SK-N-DZ (cell line): ENCODE data around the gene TGM5.
A peak's percentile ranks its signal among the peaks of the same experiment; 100 is the strongest.
"Not testable (repeated sequence)": the region's sequence is repeated elsewhere in the genome, so short reads cannot be mapped to it uniquely, and the experiment has no call there.

Experiments used
- DNase-seq: peaks from one replicate; pipeline ENCODE4 v3.0.0-alpha.2; 2015; ENCODE audit warnings: low spot score

The TGM5 gene

DNA sequence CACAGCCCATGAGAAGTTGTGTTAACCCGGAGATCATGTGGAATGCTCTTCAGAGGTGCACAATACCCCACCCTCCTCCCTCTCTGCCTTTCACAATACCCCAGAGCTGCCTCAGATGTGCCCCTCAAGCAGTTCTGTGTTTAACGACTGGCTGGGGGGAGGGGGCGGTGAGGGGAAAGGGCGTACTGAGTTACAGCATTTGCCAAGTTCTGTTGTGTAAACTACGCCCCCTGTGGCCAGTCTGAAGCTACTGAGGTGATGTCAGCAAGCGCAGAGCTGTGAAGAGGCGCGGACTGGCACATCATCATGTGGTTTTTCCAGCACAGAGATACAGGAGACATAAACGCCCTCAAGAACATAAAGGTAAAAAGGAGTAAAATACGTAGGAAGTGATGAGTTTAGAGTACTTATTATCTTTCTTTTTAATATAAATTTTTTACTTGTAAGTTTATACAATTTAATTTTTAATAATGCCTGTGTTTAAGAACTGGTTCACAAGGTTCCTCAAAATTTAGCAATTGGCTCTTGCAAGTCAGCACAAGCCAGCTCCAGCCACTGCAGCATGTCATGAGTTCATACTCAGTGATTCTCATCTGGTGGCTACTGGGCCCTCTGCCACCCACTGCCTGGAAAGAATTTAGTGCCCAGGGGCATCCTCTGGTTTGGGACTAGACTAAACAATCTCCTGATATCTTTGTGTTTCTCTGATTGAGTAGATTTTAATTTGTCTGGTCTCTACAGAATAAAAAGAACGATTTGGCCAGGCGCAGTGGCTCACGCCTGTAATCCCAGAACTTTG lies 47.6 kb downstream of the TGM5 start:
- no peak for DNase-seq

DNA sequence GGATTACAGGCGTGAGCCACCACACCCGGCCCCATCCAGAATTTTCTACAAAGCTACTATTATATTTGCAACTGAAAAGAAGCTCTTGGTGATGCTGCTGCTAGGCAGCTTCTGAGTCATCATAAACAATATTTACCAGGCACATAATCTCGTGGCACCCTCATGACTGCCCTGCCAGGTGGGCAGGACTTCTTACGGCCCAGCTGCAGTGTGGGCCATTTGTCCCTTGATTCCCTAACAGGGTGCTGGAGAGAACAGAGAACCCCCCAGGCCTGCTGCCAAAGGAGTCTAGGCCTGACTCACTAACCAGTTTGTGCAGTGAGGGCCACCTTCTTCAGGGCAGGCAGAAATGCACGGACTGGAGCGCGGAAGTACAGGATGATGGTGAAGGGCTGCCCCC lies 50.8 kb downstream of the TGM5 start:
- DNase-seq: no peak

DNA sequence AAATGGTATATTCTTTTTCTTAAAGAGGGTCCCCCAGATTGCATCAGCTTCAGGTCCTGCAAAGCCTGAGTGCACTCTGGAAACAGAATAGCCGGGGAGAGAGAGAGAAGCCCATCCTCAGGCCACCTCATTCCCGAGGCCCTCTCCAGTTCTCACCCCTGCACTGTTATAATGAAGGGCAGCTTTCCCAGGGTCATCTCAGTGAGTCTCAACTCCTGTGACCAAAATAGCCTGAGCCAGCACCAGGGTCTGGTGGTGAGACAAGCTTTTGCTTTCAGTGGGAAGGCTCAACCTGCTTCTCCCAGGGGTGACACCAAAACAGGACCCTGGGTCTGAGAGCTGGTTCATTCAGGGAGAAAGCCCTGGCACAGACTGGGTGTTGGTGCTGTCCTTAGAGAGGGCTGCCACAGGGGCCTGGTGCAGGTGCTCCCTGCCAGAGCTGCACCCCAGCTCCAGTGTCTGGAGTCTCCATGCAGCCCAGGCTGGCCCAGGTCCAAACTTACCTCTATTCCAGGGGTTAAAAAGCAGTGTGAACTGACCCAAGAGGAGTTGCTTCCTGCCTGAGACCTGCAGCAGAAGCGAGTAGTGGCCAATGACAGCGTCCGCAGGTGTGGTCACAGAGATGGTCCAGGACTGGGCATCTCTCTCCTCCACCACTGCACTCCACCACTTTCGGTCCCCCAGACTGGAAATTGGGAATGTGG lies 52.0 kb downstream of the TGM5 start:
- no peak for DNase-seq

- DNase-seq: no peak
These were observed 52.6 kb downstream of the TGM5 start for GRCh38 chr15:43214169-43214568.

GRCh38 chr15:43213466-43213865 lies 53.3 kb downstream of the TGM5 start:
- DNase-seq: no peak

GRCh38 chr15:43212951-43213350 lies 53.8 kb downstream of the TGM5 start:
- no peak for DNase-seq

GRCh38 chr15:43212299-43212698 lies 54.4 kb downstream of the TGM5 start:
- peak; percentile 86 for DNase-seq

GRCh38 chr15:43211224-43211735 lies 55.4 kb downstream of the TGM5 start:
- no peak for DNase-seq

GRCh38 chr15:43210807-43211206 lies 55.9 kb downstream of the TGM5 start:
- DNase-seq: no peak

DNA sequence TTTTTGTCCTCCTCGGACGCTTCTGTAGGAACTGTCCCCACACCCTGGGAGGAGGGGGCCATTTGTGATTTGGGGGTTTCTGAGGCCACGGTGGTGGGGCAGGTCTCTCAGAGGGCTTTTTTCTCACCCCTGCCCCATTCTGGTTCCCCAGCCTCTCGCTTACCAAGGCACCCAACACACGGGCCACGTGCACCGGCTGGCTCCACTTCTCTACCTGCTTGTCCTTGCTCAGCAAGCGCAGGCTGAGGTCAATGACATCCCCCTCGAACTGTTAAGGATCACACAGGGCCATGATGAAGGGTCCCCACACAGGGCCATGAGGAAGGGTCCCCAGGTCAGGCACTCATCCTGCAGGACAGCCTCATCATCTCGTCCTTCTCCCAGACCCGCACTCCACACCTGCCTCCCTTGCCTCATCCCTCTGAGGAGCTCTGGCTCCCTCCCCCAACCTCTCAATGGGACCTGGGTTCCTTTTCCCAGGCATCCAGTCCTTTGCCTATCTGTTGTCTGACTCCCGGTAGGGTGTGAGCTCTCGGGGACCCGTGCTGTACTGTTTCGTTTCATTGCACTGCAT lies 56.5 kb downstream of the TGM5 start:
- DNase-seq: no peak

DNA sequence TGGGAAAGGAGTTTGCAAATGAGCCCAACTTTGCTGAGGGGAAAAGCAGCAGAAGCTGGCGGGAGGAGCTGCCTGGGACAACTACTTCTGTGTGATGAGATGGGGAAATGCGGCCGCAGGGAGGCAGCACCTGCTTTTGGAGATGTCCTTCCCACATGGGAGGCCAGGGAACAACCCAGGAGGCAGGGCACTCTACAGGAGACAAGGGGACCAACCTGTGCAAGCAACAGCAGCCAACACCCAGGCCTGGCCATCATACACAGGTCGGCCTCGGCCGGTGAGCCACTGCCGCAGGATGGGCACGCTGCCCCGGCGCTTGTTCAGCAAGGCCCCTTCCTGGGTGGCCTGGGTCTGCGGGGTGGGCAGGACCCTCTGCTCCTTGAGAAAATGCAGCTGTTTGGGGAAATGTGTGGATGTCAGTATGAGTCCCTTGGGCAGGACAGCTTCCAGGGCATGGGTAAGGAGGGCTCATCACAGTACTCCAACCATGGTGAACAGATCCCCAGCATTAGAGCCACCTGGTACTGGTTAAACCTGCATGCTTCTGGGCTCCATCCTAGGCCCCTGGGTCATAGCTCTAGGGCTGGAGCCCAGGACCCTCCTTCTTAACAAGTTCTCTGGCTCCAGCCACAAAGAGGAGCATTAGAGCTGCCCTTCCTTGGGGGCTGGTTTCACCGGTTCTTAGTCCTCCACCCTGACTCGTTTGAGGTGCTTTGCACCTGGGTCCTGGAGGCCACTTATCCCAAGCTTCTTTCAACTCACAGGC lies 57.5 kb downstream of the TGM5 start:
- no peak for DNase-seq

GRCh38 chr15:43208052-43209002 lies 58.4 kb downstream of the TGM5 start:
- no peak for DNase-seq

GRCh38 chr15:43207024-43207423 lies 59.7 kb downstream of the TGM5 start:
- no peak for DNase-seq

DNA sequence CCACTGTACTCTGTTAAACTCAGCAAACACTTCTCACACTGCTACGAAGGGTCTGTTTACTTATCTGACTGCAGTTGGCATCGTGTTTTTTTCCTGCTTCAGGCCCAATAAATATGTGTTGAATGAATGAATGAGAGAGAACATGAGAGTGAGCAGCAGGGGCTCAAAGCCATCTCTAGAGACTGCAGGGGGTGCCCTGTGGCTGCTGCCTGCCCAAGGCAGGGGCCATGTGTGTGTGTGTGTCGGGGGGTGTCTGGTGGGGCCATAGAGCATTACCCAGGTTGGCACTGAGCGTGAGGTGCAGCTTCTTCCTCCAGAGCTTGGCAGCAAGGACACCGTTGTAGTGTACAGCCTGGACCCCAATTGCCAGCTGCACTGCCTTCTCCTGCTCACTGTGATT lies 60.7 kb downstream of the TGM5 start:
- DNase-seq: no peak

DNA sequence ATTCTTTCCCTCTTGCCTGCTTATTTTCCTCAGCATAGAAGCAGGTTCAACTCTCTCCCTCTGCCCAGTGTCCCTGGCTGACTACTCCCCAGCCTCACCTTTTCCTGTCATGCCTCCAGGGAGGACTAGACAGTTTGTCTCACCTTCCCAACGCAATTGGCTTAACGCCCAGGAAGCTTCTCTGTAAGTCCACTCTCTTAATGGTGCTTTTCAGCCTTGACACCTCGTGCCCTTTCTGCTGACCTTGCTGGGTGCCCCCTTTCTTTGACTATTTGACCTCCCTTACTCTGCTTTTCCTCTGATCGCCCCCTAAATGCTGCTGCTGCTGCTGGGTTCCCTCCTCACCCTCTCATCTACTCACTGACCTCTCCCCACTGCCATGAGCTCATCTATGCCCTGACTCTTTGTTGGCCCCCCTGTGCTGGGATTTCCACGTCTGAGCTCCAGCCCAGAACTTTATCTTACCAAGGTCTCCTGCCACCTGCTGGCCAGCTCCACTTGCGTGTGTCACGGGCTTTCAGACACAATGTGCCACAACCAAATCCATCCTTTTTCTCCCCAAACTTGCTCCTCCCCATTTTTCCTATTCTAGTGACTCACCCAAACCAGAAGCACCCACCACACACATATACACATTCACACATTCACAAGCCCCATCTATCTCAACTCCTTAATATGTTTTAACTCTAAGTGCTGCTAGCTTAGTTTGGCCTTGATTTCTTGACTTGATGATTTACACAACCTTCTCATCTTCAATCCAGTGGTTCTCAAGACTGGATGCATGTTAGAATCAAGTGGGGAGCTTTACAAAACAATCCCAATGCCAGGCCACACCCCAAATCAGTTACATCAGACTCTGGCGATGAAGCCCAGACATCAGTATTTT lies 62.5 kb downstream of the TGM5 start:
- peak; percentile 53 for DNase-seq

DNA sequence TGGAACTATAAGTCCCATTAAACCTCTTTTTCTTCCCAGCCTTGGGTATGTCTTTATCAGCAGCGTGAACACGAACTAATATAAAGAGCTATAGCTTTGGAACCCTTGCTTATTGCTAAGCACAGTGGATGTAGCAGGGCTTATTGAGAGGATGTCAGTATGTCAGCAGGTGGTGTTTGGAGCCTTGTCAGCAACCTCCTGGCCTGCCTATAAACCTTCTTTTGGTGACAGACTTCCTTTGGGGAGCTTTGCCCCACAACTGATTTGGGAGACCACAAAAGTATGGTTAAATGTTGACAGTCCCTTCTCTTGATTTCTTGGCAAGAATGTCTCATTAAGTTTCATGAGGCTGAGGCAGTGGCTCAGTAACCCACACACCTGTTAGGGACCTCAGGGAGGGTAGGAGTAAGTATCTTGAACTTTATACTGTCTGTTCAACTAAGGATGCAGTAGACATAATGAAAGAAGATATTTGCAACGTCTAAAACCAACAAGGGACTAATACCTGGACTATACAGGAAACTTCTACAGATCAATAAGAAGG lies 66.7 kb downstream of the TGM5 start:
- DNase-seq: no peak

- no peak for DNase-seq
These were observed 67.7 kb downstream of the TGM5 start for GRCh38 chr15:43198992-43199391.

GRCh38 chr15:43198556-43198955 lies 68.2 kb downstream of the TGM5 start:
- not testable (repeated sequence) for DNase-seq

DNA sequence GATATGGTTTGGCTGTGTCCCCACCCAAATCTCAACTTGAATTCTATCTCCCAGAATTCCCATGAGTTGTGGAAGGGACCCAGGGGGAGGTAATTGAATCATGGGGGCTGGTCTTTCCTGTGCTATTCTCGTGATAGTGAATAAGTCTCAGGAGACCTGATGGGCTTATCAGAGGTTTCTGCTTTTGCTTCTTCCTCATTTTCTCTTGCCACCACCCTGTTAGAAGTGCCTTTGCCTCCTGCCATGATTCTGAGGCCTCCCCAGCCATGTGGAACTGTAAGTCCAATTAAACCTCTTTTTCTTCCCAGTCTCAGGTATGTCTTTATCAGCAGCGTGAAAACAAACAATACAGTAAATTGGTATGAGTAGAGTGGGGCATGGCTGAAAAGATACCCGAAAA lies 69.0 kb downstream of the TGM5 start:
- not testable (repeated sequence) for DNase-seq
